Progenitor cell of endocrine pancreas (in vitro differentiated cells): ENCODE results near the gene WSCD1. TPM values are rescaled to one million over a fixed set of nuclear protein-coding genes. Genes with fewer than 3 reads are reported as not detected.

Source experiments
- DNase-seq: peaks from one replicate; pipeline ENCODE4 v3.0.0; 2021; ENCODE audit warnings: low spot score; ENCODE audit not compliant: unreplicated experiment
- H3K27ac Mint-ChIP-seq: 2 replicates; pipeline ENCODE4 v1.8.0; 2021; ENCODE audit warnings: mild to moderate bottlenecking, moderate library complexity, mixed read lengths
- H3K27me3 Mint-ChIP-seq: 2 replicates; pipeline ENCODE4 v1.8.0; 2021; ENCODE audit warnings: mixed read lengths
- H3K36me3 Mint-ChIP-seq: 2 replicates; pipeline ENCODE4 v1.8.0; 2022; ENCODE audit warnings: mixed read lengths; ENCODE audit not compliant: insufficient read depth
- H3K4me1 Mint-ChIP-seq: 2 replicates; pipeline ENCODE4 v1.8.0; 2021; ENCODE audit warnings: low read depth, mixed read lengths
- H3K4me3 Mint-ChIP-seq: 2 replicates; pipeline ENCODE4 v1.8.0; 2021; ENCODE audit warnings: low read depth, mild to moderate bottlenecking, moderate library complexity, mixed read lengths
- H3K9me3 Mint-ChIP-seq: 2 replicates; pipeline ENCODE4 v1.8.0; 2021; ENCODE audit warnings: low read depth, mixed read lengths
- CTCF ChIP-seq: fragments of 200-600 bp; sonication (generic); IDR thresholded peaks from one replicate; pipeline ENCODE4 v1.5.0; 2021; ENCODE audit warnings: antibody characterized with exemption, mild to moderate bottlenecking; ENCODE audit not compliant: unreplicated experiment
- total RNA-seq: library from RNA; stranded (reverse); gene quantifications from 2 replicates; pipeline ENCODE4 v1.2.1, GENCODE V29; 2021

The WSCD1 gene
- total RNA-seq, 1 donor from 2014 or later, result 10.3 TPM

- peaks cover 13% of the 10 kb centered on the region for H3K27me3 Mint-ChIP-seq
Observed at GRCh38 chr17:6080711-6081430, 10.7 kb downstream of the WSCD1 start.

GRCh38 chr17:6082335-6082734, 12.2 kb downstream of the WSCD1 start:
- TF ChIP-seq CTCF, result no peak
- H3K36me3 Mint-ChIP-seq, result no peaks in the 10 kb centered on the region

More at GRCh38 chr17:6080711-6081430, 10.7 kb downstream of the WSCD1 start:
- no peak for DNase-seq
- no peak for TF ChIP-seq CTCF
- Mint-ChIP-seq H3K4me3 (no peak overlapping the region), H3K36me3 (no peaks in the 10 kb centered on the region), H3K9me3 (no peaks in the 10 kb centered on the region), H3K4me1 (peaks cover 7% of the 10 kb centered on the region), H3K27ac (no peak overlapping the region)

GRCh38 chr17:6084311-6085161, 14.4 kb downstream of the WSCD1 start:
- Mint-ChIP-seq H3K36me3 (no peaks in the 10 kb centered on the region), H3K9me3 (no peaks in the 10 kb centered on the region), H3K4me1 (peaks cover 7% of the 10 kb centered on the region), H3K27me3 (peaks cover 12% of the 10 kb centered on the region), H3K4me3 (no peak overlapping the region), H3K27ac (no peak overlapping the region)
- DNase-seq, result no peak
- TF ChIP-seq CTCF, result no peak

More at GRCh38 chr17:6082335-6082734, 12.2 kb downstream of the WSCD1 start:
- no peak for DNase-seq
- Mint-ChIP-seq H3K27ac (no peak overlapping the region), H3K4me1 (peaks cover 7% of the 10 kb centered on the region), H3K9me3 (no peaks in the 10 kb centered on the region), H3K27me3 (peaks cover 13% of the 10 kb centered on the region), H3K4me3 (no peak overlapping the region)

- no peak for TF ChIP-seq CTCF
- Mint-ChIP-seq H3K36me3 (no peaks in the 10 kb centered on the region), H3K4me3 (no peak overlapping the region), H3K9me3 (no peaks in the 10 kb centered on the region), H3K4me1 (peaks cover 7% of the 10 kb centered on the region), H3K27me3 (peaks cover 12% of the 10 kb centered on the region), H3K27ac (no peak overlapping the region)
- no peak for DNase-seq
Observed at GRCh38 chr17:6085812-6086211, 15.6 kb downstream of the WSCD1 start.

- H3K27ac Mint-ChIP-seq, result no peak overlapping the region
- no peaks in the 10 kb centered on the region for H3K36me3 Mint-ChIP-seq
- no peak for DNase-seq
- H3K27me3 Mint-ChIP-seq, result peaks cover 18% of the 10 kb centered on the region
- H3K9me3 Mint-ChIP-seq, result no peaks in the 10 kb centered on the region
- no peak overlapping the region for H3K4me3 Mint-ChIP-seq
- TF ChIP-seq CTCF, result no peak
- H3K4me1 Mint-ChIP-seq, result peaks cover 7% of the 10 kb centered on the region
Observed at GRCh38 chr17:6086603-6087400, 16.6 kb downstream of the WSCD1 start.
